Measurements from ENCODE around the gene PAF1.

The PAF1 gene

DNA sequence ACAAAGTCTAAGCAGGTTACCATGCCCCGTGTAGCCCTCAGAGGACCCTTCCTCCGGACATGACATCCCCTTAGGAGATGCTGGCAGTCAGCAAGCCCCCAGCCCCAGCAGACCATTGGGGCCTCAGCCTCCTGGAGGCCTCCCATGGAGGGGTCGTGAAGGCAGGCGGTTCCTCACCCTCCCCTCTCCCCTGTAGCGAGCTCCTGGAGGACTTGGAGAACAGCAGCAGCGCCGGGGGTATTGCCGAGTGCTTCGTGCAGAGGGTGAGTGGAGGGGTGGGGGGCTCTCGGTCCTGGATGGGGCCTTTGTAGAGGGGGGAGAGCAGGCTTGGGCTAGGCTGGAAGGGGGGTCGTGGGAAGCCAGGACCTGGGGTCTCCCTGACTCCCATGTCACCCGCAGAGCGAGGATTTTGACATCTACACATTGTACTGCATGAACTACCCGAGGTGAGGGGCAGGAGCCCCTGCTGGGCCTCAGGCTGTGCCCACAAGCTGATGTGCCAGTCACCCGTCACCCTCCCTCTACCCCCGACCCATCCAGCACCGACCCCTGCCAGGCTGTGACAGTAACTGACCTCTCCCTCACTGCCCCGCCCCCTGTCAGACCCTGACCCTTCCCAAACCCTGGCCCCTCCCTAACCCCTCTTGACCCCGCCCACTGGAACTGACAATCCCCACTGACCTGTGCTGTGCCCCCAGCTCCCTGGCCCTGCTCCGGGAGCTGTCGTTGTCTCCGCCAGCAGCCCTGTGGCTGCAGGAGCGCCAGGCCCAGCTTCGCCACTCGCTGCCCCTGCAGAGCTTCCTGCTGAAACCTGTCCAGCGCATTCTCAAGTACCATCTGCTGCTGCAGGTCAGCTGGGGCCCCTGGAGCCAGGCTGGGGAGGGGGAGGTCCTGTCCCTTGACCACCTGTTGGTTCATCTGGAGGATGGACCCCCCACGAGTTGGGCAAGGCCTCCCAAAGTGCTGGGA is 25.5 kb upstream of the PAF1 start:
- no peak for DNase-seq

DNA sequence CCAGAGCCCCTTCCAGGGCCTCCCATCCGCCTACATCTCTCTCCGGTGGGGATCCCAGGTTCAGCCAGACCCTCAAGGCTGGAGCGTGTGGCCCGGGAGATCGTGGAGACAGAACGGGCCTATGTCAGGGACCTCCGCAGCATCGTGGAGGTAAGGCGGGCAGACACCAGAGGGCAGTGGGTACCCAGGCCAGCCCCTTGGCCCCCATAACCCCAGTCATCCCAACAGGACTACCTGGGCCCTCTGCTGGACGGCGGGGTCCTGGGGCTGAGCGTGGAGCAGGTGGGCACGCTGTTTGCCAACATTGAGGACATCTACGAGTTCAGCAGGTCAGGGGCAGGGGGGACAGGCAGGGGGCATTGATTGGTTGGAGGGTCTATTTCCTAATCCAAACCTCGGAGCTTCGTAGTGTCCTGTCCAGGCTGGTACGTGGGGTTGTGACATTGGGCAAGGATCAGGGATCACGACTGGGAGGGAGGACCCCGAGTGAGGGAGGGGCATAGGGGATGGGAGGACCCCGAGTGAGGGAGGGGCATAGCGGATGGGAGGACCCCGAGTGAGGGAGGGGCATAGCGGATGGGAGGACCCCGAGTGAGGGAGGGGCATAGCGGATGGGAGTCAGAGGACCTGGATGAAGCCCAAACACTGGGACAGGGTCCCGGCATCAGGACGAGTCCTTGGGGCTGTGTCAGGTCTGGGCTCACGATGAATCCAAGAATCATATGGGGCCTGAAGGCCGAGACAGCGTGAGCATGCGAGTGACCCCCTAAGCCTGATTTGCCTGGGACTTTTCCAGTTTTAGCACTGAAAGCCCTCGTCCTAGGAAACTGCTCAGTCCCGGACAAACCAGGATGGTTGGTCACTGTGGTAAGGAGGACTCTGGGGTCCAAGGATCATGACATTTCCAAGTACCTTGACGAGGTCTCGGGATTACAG is 24.5 kb upstream of the PAF1 start:
- DNase-seq, result no peak

DNA sequence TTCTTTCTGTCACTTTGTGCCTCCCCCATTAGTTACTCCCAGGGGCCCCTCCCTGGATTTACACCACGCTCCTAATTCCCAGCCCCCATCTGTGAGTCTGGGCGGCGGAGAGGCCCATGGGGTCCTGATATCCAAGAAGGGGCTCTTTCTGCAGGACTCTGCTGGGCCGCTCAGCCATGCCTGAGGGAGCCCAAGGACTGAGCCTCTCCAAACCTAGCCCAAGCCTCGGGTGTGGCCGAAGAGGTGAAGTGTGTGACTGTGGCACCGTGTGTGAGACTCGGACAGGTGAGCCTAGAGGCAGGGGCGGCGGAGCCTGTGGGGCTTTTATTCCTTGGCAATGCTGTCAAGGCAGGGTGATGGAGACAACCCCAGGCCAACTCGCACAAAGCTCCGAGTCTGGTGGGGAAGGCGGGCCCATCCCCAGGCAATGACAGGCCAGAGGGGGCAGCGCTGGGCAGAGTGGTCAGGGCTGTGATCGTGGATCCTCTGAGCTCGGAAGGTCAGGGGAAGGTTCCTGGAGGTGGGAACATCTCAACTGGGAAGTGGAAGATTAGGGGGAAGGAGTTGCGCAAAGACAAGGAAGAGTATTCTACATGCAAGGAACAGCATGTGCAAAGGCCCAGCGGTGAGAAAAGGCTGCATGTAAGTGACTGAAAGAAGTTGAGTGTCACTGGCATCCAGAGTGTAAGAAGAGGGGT is 23.2 kb upstream of the PAF1 start:
- no peak for DNase-seq

DNA sequence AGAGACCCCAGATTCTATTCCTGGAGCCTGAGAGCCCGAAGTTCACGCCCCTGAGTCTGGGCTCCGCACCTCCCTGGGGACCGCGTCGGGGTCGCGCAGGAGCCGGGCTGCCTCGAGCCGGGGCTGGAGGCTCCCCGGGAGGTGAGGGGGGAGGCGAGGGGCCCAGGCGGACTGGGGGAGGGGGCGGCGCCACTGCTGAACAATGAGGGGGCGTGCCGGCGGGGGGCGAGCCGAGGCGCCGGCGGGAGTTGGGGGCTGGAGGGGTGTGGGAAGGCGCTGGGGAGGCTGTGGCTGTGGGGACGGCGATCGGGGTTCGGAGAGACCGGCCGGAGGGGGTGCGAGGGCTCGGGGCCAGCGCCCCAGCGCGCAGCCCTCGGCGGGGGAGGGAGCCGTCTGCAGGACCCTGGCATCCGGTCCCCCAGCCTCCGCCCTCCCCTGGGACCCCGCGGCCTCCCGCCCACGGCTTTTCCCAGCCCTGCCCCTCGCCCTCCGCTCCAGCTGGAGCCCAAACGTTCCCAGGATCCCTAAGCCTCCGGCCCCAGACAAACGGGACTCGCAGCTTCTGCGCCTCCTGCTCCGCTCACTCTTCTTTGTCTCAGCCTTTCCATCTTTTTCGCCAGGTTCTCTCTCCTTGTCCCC is 22.5 kb upstream of the PAF1 start:
- DNase-seq, result peak; percentile 64

DNA sequence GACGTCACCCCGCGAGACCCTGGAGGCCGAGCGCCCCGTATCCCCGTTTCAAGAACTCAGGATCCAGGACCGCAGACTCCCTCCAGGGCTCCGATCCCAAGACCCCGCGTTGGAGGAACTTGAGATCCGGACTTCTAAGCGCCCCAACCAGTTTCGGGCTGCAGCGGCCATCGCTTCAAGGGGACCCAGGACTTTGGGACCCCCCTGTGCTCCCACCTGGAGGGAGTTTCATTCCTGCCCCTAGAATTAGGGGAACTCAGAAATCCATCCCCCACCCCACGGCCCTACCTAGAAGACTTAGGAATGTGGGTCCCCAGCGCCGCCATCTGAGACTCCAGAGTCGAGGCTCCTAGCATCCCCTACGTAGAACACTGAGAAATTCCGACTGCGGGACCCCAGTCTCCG is 22.0 kb upstream of the PAF1 start:
- no peak for DNase-seq

DNA sequence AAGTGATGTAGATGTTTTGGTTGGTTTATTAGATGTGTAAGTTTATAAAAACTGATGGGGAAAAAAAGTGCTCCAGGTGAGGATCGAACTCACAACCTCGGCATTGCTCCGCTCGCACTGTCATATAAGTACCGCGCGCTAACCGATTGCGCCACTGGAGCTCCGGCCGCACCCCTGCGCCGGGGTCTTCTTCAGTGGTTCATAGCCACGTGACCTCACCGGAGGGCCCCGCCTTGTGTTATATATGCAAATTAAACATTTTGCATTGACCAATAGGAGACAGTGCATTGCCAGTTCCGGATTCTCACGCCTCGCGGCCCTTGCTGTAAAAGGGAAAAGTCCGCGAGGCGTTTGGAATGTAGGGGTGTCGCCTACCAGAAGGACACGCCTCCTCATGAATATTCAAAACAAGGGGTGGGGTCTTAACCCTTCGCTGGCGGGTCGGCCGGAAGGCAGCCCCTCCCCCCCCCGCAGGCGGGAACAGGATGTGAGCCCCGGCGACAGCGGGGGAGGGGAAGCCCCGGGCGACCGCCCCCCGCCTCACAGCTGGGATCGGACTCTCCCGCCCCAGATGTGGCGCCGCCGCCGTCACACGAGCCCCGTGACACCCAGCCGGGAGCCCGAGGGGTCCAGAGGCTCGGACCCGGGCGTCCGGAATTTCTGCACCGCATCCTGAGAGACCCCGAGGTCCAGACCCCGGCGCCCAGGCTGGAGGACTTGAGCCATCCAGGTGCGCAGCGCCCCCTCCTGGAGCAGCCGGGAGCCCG is 21.4 kb upstream of the PAF1 start, which contains the start of gene PLEKHG2:
PLEKHG2 (plus strand) TSS at position 570 of the 767 bp plus-strand sequence. CDS start 1,418 bp downstream, outside the sequence.
- DNase-seq, result peak; percentile 100

DNA sequence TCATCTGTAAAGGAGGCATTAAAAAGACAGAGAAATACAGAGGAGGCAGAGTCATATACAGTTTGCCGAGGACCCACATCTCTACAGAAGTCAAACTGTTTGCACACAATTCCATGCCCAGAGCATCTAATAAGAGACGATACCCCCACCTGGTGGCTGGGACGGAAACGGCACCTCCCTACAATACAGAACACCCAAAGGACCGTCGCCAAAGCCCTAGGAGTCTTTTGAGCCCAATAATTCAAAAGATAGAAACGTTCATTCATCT is 20.9 kb upstream of the PAF1 start:
- DNase-seq, result peak; percentile 92

DNA sequence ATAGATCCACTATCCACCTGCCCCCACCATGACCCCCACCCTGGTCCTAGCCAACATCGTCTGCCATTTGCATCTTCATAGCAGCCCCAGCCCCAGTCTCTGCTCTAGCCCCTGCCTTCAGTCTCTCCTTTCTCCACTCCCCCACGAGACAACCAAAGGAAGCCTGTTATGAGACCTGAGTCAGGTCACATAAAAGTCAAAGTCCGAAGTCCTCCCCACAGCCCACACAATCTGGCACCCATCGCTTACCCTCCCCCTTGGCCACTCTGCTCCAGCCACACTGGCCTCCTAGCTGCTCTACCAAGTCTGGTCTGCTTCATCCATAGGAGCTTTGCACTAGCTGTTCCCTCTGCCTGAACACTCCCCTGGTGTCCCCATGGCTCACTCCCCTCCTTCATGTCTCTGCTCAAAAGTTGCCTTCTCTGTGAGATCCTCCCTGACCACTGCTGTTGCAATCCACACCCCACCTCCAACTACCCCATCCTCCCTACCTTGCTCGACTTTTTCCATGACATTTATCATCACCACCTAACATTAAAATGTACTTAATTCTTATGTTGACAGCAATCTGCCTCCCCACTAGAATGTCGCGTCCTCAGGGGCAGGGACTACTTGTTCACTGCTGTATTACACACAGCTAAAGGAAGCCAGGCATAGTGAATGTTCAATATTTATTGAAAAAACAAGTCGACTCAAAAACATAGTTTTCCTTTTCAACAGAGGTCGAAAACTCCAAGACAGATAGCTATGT is 20.4 kb upstream of the PAF1 start:
- no peak for DNase-seq

DNA sequence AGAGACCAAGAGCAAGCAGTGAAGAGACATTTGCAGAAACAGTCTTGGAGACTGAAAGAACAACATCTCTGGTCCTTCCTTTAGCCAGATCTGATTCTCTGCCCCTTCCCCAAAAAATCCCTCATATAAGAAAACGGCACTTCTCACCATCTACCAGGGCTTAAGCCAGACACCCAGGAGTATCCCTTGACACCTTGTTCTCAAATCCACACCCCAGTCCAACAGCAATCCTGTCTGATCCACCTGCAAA is 19.9 kb upstream of the PAF1 start:
- DNase-seq, result no peak

DNA sequence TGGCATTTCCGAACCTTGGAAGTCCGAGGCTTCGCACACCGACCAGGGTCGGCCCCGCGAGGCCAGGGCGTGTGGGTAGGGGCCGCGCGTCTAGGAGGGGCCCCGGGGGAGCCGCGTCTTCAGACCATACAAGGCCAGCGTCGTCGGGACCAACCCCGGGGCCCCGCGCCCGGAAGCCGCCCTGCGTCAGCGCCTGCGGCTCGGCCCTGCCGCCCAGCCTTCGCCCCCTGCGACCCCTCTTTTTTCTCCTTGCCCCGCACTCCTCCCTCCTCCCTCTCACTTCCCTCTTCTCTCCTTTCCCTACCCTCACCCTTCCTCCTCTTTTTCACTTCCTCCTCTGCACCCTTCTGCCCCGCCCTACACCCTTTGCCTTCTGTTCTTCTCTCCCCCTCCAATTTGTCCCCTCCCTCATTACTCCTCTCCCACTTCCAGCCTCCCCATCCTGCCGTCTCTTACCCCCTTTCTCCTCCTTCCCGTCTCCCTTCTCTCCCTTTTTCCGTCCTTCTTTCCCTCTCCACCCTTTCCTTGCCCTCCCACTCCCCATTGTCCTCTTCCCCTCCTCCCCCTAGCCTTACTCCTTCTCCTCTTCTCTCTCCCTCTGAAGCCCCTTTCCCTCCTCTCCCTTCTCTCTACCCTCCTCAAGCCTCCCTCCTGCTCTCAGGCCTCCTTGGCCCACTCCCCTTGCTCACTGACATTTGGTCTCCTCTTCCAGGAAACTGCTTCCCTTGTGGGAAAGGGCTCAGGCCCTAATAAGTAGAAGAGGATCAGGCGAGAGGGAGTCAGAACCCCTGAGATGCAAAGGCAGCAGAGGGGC is 19.3 kb upstream of the PAF1 start:
- DNase-seq, result peak; percentile 57

DNA sequence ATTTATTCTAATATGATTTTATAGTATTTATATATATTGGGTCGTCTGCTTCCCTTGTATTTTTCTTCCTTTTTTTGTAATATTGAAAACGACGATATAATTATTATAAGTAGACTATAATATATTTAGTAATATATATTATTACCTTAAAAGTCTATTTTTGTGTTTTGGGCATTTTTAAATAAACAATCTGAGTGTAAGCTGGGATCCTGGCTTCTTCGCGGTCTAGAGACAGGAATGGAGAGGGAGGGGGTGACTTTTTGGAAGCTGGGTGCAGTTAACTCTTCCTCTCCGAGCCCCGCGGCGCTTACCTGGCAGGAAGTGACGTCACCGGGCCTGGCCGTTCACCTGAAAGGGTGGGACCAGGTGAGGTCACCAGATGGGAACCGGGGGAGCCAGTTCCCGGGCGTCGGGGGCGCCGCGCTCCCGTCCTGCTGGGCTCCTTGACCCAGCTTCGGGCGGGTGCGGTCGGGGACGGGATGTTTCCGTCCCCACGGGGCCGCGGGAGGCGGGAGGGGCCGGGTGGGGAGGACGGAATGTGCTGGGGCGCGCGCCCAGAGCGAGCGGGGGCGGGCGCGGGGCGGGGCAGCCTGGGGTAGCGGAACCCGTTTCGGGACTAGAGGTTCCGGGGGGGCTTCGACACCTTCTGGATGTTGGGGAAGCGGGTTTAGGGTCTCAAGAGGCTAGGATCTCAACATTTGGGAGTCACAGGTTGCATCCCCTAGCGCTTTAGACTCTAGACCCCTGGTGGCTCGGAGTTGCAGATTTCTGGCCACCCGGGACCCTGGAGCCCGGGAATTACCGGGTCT is 18.5 kb upstream of the PAF1 start:
- peak; percentile 59 for DNase-seq

DNA sequence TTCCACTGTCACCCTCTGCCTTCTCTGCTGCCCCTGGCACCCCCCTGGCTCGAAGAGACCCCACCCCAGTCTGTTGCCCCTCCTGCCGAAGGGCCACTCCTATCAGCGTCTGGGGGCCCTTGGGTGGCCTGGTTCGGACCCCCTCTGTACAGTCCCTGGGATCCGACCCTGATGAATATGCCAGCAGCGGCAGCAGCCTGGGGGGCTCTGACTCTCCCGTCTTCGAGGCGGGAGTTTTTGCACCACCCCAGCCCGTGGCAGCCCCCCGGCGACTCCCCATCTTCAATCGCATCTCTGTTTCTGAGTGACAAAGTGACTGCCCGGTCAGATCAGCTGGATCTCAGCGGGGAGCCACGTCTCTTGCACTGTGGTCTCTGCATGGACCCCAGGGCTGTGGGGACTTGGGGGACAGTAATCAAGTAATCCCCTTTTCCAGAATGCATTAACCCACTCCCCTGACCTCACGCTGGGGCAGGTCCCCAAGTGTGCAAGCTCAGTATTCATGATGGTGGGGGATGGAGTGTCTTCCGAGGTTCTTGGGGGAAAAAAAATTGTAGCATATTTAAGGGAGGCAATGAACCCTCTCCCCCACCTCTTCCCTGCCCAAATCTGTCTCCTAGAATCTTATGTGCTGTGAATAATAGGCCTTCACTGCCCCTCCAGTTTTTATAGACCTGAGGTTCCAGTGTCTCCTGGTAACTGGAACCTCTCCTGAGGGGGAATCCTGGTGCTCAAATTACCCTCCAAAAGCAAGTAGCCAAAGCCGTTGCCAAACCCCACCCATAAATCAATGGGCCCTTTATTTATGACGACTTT is 17.7 kb upstream of the PAF1 start:
- DNase-seq, result no peak

DNA sequence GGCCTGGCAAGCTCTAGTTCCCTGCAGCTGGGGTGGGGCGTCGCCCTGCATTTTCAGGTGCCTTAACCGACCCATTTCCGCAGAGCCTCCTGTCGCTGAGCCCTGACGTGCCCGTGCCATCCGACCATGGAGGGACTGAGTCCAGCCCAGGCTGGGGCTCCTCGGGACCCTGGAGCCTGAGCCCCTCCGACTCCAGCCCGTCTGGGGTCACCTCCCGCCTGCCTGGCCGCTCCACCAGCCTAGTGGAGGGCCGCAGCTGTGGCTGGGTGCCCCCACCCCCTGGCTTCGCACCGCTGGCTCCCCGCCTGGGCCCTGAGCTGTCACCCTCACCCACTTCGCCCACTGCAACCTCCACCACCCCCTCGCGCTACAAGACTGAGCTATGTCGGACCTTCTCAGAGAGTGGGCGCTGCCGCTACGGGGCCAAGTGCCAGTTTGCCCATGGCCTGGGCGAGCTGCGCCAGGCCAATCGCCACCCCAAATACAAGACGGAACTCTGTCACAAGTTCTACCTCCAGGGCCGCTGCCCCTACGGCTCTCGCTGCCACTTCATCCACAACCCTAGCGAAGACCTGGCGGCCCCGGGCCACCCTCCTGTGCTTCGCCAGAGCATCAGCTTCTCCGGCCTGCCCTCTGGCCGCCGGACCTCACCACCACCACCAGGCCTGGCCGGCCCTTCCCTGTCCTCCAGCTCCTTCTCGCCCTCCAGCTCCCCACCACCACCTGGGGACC is 16.9 kb upstream of the PAF1 start:
- no peak for DNase-seq

DNA sequence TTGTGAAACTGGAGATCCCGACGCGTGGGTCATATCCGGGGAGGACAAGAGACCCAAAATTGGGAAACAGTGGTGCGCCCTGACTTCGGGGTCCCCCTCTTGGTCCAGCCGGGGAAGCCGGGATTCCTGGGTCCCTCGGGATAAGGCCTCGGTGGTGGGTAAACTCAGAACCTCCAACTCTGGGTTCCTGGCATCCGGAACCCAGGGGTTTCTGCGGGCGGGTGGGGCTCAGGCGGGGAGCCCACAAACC is 16.4 kb upstream of the PAF1 start:
- DNase-seq, result no peak

DNA sequence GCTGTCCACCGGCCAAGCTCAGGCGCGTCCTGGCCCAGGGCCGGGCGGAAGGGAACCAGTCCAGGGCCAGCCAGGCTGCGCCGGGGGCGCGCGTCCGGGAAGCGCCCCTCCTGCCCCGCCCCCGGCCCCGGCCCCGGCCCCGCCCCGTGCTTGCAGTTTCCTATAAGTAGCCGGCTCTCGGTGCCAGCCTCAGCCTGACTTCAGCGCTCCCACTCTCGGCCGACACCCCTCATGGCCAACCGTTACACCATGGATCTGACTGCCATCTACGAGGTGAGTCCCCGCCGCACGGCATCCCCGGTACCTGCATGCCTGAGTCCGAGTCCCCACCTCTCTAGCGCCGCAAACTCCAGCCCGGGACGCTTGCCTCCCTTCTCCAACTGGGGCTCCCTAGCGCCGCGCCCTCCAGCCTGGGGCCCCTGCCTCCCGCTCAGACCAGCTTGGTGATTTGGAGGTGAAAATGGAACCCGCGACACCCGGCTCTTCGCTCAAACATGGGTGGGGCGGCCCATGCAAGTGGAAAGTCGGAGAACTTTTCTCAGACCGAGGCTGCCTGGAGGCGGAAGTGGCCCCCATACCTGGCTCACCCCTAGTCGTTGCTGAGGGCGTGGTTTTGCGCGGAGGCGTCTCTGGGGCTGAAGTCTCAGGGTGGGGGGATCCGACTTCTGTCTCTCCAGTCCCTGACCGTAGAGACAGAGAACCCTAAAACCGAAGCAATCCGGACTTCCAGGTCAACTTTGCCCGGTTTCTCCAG is 15.9 kb upstream of the PAF1 start, which contains the start of gene ZFP36:
ZFP36 (plus strand) TSS at position 192 of the 754 bp plus-strand sequence; CDS start at position 250, 58 bp downstream.
- DNase-seq, result peak; percentile 74

DNA sequence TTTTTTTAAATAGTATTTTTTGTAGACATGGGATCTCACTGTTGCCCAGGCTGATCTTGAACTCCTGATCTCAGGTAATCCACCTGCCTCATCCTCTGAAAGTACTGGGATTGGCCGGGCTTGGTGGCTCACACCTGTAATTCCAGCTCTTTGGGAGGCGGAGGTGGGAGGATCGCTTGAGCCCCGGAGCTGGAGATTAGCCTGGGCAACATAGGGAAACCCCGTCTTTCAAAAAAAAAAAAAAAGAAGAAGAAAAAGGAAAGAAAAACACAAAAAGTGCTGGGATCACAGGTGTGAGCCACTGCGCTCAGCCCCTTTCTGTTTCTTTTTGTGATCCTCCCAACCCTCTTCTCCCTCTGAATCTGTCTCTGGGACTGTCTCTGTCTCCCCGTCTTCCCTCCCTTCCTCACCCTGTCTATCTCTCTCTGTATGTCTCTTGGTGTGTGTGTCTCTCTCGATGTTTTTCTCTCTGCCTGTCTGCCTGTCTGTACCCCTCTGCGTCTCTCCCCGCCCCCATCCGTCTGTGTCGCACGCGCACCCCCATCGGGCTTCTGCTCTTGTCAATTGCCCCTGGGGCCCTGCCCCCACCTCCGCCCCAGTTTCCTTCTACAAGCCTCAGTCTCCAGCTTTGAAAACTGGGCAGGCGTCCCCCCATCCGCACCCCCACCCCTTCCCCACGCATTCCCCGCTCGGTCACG is 15.2 kb upstream of the PAF1 start:
- no peak for DNase-seq

Measured in fibroblast of upper back skin (primary cell).